Activated effector memory CD4-positive, alpha-beta T cell treated with Interleukin-2 at 50 U/mL for 16 hours (primary cell): ENCODE data around the gene PPP1R36.
A peak's percentile ranks its signal among the peaks of the same experiment; 100 is the strongest.
"Not testable (repeated sequence)": the region's sequence is repeated elsewhere in the genome, so short reads cannot be mapped to it uniquely, and the experiment has no call there.

Experiments
- DNase-seq: peaks from one replicate; pipeline ENCODE4 v3.0.0-alpha.2; 2020

Gene PPP1R36, protein sequence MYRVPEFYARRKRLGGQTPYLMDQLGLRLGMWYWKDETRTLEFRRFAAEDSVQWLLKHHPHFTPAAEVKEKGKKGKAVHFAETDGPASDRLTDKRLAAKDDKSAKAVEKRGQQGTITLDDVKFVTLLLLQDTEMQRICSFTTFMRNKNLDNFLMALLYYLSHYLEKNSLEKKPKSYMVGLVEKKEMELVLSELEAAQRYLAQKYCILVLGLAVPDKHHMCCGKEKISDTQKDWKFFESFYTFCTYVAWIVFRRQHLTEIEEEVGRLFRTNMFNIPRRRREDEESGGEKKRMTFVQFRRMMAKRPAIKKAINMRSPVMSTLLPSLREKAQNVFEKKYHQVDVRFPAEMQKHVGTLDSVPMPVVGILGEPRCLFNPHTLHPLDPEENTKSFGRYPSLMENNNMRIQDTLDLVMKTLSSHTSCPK

DNA sequence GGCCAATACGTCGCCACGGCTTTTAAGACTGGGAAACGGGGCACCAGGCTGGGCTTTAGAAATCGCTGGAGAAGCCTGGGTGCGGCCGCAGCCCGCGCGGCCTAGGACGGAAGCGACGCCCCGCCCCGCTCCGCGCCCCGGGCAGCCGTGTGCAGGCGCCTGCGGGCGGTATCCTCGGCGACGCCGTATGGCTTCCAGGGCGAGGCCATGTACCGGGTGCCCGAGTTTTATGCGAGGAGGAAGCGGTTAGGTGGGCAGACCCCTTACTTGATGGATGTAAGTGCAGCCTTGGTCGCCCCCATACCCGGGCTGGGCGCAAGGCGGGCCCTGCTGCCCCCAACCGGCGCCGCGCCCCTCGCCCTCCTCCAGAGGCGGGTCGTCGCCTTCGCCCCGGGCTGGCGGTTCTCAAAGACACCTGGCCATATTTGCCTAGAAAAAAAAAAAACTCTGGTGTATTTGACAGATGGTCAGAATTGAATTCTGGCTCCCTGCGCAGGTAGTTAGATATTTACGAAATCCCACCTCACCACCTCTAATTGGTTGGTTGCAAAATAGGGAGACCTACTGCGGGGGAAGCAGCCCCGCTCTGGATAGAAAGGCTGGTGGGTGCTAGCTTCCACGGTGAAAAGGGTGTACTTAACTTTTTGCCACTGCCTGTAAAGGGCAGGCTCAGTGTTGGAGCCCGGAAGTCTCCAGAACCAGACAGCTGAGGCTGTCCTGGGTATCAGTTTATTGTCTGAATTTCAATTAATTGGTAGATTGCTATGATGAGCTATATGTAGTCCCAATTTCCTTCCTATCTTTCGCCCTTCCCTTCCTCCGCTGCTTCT is at the start of gene PPP1R36:
Gene PPP1R36, plus strand, starts transcription at position 171 of the 830 bp plus-strand sequence. Its CDS starts 37 bp downstream, at position 208.
- DNase-seq, result peak; percentile 35

DNA sequence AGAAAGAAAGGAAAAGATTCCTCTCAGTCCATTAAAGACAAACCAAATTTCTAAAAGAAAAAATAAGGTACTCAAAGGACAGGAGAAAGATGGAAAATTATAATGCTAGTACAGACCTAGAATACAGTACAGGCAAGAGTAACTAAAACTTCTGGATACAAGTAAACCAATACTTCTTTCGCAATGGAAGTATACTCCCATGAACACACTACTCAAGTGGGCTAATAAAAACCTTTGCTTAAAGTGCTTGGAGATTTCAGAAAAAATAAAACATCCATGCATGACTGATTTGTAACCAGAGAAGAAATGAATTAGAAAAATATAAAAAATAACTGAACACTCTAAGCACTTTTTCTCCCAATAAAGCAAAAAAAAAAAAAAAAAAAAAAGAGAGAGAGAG is 49.7 kb upstream of the PPP1R36 start:
- no peak for DNase-seq

DNA sequence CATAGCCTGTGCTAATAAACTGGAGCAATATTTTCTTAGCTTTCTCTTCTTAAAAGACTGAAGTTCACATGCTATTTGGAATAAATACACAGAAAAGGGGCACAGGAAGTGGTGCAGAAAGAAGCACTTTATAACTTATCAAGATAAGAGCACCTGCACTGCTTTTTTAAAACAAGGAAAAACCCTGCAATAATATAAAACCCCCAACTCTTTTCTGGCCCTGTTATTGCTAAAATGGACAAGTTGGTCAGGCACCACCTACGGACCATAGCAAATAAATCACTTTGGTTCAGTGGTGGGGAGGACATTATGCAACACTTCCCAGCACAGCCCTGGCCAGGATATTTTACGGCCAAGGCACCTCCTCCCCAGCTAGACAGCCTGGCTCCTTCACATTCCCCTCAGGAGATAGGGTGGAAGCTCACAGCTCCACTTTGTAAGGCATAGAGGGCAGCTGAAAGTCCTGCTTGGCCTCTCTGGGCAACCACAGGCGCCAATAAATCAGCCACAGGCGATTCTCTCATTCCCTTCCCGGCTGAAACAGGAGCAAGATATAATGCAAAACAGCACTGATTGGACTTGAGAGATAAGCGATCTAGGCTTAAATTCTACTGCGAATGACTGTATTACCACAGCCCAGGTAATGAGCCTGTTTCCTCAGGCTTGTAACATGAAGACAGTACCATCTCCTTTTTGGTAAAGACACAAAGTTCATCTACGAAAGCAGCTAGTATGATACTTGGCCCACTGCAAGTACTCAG is 48.2 kb upstream of the PPP1R36 start:
- no peak for DNase-seq

DNA sequence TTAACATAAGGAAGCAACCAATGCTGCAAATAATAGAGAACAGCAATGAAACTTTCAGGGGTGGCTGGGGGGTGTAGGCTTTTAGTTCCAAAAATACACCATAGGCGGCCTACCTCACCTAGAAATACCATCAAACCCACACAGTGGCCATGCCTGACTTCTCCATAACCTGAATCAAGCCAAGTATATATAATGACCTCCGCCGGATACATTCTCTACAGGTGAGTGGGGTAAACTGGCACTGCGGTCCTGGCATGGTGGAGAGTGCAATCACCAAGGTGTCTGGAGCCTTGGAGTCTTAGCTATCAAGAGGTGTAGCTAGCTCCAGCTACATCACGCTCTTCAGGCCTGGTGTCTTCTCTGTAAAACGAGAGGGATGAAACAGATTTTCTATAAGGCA is 47.3 kb upstream of the PPP1R36 start:
- peak; percentile 13 for DNase-seq

DNA sequence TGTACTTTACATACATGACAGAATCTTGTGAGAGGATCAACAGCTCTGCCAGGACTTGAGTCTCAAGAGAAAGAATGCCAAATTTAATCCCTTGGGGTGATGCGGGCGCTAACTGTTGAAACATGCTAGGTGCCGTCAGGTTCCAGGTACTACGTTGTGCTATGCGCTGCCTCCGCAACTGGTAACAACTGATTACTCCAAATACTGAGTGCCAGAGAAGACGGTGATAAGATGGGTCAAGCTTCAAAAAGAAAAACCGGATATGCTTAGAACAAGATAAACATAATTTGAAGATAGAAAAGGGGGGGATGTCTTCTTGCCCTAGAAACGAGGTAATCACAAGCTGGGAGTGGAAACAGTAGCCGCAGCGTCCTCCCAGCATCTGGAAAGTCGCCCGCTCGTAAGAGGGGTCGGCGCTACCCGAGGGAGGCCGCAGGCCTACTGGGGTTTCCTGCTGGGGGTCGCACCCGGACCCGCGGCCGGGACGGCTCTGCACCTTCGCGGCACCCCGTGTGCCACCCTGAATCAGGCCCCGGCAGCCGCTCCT is 46.8 kb upstream of the PPP1R36 start:
- no peak for DNase-seq

DNA sequence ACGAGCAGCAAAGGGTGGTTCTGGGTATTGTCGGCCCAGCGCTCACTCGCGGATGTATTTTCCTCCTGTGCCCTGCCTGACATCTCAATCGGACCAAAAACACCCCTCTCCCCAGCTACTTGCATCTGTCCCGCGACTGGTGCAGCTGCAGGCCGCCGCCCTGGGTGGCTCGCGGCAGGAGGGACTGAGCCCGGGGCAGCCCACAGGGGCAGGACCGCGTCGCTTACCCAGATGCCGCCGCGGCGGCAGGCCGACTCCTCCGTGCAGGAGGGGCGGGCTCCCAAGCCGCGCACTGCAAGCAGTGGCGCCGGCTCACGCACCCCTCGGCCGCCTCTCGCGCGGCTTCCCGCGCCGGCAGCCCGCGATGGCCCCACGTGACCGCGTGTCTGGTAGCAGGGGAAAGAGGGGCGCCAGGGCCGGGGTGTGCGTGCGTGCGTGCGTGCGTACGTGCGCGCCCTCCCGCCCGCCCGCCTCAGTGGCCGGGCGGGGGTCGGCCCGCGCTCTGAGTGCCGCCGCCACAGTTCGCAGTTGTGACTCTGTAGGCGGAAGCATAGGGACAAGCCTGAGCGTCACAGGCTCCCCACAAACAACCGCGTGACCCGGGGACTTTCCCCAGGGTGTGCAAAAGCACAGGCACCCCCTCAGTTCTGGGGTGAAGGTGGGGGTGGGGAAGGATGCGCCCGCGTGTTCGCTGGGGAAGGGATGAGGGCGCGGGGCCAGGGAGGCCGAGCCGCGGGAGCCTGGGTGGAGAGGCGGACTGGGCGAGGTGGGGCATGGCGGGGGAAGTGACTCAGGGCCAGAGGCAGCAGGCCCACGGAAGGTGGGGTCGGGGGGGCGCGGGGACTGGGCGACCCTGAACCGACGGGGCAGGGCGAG is 46.1 kb upstream of the PPP1R36 start, which contains the start of gene ZBTB25:
Gene ZBTB25, minus strand, starts transcription at position 405 of the 876 bp plus-strand sequence. CDS start 13,305 bp downstream, outside the sequence.
- DNase-seq, result peak; percentile 90

DNA sequence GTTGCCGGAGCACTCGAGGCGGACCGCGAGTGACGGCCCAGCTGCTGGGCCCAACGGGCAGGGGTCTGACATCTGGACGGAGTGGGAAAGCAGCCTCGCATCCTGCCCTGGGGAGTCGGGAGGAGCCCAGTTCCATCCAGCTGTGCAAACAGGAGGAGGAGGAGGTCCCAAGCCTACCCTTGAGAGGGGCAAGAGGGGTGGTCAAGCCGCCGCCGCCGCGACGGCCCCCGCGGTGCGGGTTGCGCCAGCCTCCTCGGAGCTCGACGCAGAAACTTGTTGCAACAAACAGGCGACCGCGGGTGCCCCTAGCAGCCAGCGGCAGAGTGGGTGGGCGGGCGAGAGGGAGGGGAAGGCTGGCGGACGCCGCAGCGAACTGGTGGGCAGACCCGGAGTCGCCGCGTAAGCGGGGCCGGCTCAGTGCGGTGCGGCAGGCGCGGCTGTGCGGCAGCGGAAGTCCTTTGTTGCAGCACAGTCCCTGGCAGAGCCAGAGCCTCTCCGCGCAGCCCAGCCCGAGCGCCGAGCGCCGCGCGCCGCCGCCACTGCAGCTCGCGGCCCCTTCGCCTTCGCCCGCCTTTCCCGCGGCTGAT is 45.4 kb upstream of the PPP1R36 start, which contains the start of gene ZBTB1:
Gene ZBTB1, plus strand, starts transcription at position 461 of the 587 bp plus-strand sequence. CDS start 16,735 bp downstream, outside the sequence.
- peak; percentile 80 for DNase-seq

DNA sequence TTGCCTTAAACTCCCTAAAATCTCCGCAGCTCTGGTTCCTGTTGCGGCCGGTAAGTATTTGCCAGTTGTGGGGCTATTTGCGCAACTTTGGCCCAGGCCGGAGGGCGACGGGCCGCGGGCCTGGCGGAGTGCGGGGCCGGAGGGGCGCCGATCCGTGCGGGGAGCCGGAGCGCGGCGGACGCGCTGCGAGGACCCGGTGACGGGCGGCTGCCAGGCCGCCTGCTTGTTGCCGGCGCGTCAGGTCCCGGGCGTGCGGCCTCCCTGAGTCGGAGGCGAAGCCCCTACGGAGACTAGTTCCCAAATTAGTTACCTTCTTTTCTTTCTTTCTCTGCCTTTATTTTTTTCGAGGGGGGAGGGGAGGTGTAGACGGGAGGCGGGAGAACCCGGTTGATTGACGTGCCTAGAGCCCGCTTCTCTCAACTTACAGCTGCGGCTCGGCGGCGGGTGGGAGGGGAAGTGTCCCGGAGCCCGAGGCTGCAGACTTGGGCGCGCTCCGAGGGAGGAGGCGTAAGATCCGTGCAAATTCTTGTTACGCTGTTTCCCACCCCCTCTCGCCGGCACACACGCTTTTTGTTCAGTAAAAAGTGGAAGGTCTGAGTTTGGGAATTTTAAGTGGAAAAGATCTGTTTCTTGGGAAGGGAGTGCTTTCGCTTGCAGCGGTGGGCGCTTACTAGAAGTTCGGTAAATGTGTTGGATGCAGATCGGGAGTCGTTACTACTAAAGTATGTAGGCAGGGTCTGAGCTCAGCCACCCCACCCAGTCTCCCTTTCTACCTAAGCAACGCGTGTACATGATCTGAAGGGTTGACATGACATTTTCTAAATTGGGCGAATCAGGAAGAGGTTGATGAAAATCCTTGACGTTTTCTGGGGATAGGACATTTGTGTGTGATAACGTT is 44.6 kb upstream of the PPP1R36 start:
- peak; percentile 78 for DNase-seq

DNA sequence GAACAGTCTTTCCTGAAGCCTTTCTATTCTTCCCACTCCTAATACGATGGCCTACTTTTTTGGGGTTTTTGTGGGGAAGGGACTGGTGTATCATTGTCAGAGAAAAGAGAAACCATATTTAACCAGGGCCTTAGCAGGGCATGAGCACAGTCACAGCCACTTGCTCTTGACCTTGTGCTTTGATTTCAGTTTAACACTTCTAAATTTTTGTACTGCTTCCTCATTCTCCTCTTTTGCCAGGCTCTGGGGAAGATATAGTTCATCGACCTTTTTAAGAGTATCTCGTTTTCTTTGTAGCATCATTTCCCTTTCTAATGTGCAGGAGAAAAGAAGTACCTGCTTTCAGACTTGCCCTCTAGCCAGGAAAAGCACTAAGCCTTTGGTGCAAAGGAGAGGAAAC is 43.0 kb upstream of the PPP1R36 start:
- no peak for DNase-seq

DNA sequence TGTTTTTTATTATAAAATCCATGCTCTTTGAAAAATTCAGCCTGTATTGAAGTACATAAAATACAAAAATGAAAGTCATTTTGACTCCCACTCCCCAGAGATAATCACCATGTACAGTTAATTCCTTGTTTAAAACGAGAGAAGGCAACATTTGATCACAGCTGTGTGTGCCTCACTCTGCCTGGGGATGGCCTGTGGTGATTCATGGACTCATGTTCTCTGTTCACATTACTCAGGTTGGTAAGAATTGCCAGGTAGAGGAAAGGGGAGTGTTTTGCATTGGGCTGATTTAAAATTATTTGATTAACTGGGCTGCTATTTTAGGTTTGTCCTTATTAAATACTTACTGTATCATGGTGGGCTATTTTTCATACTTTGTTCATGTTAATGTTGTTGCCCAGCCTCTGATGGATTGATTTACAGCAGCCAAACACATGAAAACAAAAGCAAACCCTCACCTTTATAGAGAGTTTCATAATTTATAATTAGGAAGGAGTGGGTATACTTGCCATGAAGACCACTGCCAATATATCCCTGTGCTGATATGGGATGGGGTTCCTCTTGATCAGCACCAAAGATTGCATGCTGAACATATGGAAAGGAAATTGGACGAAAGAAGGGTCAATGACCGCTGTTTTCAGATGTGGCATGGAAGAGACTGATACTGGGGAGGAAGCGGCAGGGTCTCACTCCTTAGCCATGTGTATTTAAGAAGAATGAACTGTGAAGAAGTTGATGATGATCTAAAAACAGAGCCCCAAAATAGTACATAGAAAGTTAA is 42.2 kb upstream of the PPP1R36 start:
- DNase-seq, result no peak

DNA sequence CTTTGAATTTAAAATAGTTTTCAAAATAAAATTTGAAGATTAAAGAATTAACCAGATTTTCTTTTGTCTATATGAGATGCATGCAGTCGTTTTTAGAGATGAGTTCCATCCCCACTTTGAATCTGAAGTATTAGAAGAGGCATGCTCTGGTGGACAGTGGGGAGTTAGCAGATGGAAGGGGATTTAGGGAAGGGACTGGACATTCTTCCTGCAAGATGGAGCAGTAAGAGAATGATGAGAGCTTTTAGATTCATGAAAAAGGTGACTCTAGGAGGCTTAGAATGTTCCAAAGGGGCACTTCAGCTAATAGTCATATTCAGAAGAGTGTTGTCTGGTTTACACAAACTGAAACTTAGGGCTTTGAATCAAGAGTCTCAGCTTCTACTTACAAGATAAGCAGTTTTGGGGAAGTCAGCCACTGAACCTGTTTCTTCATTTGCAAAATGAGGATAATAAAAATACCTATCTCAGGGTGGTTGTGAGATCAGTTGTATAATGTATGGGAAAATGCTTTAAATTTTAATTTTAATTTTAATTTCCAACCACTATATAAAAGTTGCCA is 41.5 kb upstream of the PPP1R36 start:
- no peak for DNase-seq

DNA sequence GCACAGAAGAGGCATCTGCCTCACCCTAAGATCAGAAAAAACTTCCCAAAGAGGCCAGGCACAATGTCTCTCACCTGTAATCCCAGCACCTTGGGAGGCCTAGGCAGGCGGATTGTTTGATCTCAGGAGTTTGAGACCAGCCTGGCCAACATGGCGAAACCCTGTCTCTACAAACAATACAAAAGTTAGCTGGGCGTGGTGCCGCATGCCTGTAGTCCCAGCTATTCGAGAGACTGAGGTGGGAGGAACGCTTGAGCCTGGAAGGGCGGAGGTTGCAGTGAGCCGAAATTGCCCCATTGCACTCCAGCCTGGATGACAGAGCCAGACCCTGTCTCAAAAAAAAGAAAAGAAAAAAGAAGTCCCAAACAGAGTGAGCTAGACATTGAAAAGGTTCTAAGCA is 40.7 kb upstream of the PPP1R36 start:
- no peak for DNase-seq

DNA sequence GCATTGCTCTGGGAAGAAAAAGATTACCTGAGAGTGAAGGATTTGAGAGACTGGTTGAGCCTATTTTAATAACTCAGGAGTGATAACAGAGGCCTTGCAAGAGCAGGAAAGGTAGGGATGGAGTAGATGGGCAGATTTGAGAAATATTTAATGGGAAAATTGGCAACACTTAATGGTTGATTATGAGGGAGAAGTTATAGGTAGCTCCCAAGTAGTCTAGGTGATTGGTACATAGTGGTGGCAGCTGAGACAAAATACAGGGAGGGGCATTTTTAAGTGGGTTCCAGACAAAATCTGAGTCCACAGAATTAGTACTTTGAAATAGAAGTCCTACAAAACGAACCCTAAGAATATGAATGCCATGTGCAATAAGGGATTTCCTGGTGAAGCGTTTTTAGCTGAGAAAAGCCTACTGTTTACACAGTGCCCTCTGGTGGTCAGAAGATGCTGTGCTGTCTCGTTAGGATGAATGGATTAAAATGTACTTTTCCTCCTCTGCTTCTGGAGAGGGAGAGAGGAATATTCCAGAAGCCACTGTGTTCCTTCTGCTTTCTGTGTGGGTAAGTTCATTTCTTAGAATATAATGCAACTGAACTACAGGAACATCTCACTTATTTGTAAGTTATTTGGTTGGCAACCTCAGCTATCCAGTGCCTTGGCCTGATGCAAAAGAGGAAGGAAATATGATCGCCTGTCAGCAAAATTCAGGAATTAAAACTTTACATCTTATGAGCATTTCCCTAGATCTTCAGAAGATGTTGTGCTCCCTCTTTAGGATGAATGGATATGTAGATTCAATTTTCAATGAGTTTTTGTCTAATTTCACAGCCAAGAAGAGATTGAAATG is 38.7 kb upstream of the PPP1R36 start:
- DNase-seq, result peak; percentile 40

DNA sequence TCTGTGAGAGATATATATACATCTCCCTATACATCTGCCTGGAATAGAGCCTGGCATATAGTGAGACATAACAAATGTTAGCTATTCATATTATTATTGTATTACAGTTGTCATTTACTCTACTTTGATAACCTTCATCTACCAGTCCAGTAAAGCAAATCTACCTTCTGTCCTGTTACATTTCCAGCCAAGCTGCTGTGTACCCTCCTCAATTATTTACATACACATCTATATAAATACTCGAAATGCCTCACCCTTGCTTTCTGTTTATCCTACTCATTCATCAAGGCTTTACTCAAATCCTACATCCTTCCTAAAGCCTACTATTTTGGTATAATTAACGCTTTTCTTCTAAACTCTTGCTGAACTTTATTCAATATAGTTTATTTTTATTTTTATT is 36.5 kb upstream of the PPP1R36 start:
- no peak for DNase-seq

DNA sequence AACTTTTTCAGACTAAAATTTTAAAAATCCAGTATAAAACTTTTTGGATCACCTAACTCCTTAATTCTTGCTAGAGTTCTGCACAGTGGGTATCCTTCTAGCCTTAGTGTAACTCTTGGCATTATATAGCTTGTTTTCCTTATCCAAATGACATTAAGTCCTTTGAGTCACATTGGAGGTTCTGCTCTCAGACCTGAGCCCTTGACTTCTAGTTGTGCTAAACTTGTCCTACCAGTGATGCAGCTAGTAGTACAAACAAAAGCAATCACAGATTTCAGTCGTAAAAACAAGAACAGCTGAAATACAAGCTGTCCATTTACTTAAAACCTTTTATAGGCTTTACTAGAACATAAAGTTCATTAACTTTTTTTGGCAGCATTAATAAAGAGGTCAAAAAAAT is 34.7 kb upstream of the PPP1R36 start:
- no peak for DNase-seq

DNA sequence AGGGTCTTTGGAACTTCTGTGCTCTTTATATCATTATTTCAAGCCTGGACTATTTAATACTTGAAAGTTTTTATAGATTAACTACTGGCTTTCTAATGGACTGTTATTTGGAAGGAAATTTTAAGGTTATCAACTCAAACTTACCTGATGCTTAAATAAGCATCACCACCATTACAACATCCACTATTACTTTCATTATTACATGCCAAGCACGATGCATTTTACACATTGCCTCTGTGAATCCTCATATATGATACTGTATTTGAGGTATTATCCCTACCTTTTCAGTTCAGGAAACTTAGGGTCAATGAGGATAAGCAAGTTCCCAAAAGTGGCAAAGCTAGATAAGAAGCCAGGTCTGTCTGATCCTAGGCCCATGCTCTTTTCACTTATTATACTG is 32.8 kb upstream of the PPP1R36 start:
- no peak for DNase-seq

DNA sequence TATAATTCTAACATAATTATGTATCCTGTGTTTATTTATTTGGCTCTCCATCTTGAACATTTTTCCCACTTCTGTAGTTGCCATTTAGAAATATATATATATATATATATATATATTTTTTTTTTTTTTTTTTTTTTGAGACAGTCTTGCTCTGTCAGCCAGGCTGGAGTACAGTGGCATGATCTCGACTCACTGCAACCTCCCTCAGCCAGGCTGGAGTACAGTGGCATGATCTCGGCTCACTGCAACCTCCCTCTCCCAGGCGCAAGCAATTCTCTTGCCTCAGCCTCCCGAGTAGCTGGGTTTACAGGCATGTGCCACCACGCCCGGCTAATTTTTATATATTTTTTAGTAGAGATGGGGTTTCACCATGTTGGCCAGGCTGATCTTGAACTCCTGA is 32.1 kb upstream of the PPP1R36 start:
- not testable (repeated sequence) for DNase-seq

DNA sequence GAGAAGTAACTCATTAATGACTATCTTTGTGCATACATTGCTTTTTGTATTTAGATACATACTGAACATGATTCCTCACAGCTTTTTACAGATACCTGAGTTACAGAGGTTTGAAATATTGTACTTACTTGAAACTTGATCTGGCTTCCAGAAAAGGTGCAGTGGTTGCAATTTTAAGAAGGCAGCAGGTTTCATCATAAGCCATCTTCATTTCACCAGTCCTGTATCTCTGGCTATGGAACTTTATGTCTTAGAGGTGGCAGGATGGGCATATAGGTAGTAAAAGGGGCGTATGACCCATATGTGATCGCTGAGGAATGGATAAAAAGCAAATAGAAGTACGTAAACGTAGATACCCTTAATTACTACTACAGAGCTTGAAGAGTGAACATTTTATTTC is 31.5 kb upstream of the PPP1R36 start:
- no peak for DNase-seq
